D721Med (cell line): ENCODE measurements around the gene ANKS1B.

Experiments used
- DNase-seq: peaks from one replicate; pipeline ENCODE4 v3.0.0; 2011; ENCODE audit warnings: low spot score; ENCODE audit not compliant: insufficient read length
- FAIRE-seq: peaks from 2 replicates; lab custom pipeline; 2011; peaks lifted over from hg19 to GRCh38; lab: Jason Lieb, UNC
- CTCF ChIP-seq: IDR thresholded peaks from 2 replicates; pipeline ENCODE4 v1.5.1; 2012; ENCODE audit warnings: mild to moderate bottlenecking, control low read depth; ENCODE audit not compliant: insufficient read depth; ENCODE audit errors: missing control alignments

The ANKS1B gene

GRCh38 chr12:99766408-99766807 lies 218.3 kb downstream of the ANKS1B start:
- FAIRE-seq (no peak), DNase-seq (no peak)
- no peak for TF ChIP-seq CTCF

- no peak for TF ChIP-seq CTCF
- DNase-seq (no peak), FAIRE-seq (no peak)
Observed at GRCh38 chr12:99765469-99766114, 219.1 kb downstream of the ANKS1B start.

DNA sequence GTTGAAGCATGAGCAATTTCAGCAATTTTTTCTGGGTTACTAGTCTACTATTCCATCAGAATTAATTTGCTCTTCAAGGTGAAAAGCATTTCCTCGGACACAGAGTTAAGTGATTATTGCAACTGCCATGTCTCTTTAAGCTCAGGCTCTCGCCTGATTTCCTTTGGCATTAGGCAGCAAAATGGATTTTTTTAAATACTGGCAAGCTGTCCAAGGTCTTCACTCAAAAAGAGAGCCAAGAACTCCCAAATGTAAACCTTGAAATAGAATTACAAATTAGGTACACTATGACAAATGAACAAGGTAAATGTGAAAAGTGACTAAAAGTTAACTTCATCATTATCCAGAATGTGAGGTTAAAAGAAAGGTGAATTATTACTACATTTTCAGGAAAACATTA lies 225.3 kb downstream of the ANKS1B start:
- DNase-seq: no peak
- TF ChIP-seq CTCF: no peak
- FAIRE-seq: peak; percentile 21

- no peak for TF ChIP-seq CTCF
- FAIRE-seq (no peak), DNase-seq (no peak)
Observed at GRCh38 chr12:99758997-99759396, 225.7 kb downstream of the ANKS1B start.

DNA sequence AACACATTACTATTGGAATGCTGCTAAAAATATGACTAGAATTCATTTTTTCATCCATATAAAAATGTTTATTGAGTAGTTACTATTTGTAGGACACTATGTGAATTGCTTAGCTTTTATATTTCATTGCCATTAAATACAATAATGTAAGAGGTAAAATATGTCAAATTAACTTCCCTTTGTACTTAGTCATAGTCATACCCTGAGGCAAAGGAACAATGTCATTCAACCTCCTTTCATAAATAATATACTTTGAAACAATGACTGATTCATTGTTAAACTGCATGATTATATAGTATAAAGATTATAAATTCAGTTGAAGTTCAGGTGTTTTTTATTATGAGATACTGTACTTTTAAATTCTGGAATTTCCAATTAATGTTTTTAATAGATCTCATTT lies 232.0 kb downstream of the ANKS1B start:
- TF ChIP-seq CTCF: no peak
- DNase-seq (no peak), FAIRE-seq (no peak)

GRCh38 chr12:99746538-99746937 lies 238.2 kb downstream of the ANKS1B start:
- no peak for FAIRE-seq
- no peak for TF ChIP-seq CTCF

DNA sequence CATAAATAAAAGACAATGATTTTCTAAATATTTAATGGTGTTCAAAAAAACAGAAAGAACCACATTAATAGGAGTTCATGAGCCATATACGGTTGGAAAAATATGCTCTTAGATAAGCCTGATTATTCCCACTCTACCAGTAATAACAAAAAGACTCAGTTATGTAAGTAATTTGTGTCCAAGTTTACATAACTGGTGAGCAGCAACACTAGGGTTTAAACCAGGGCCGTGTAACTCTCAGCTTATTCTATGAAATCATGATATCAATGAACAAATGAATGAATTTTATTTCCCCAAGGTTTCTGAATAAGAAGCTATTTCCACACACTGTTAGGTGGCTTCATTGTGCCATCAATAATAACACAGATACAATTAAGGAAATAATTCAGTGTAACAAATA lies 238.8 kb downstream of the ANKS1B start:
- TF ChIP-seq CTCF: no peak
- FAIRE-seq: no peak

More at GRCh38 chr12:99746538-99746937, 238.2 kb downstream of the ANKS1B start:
- no peak for DNase-seq

More for the DNA sequence above, 238.8 kb downstream of the ANKS1B start:
- DNase-seq: no peak
